Measurements from ENCODE around the gene GALR3.

DNA sequence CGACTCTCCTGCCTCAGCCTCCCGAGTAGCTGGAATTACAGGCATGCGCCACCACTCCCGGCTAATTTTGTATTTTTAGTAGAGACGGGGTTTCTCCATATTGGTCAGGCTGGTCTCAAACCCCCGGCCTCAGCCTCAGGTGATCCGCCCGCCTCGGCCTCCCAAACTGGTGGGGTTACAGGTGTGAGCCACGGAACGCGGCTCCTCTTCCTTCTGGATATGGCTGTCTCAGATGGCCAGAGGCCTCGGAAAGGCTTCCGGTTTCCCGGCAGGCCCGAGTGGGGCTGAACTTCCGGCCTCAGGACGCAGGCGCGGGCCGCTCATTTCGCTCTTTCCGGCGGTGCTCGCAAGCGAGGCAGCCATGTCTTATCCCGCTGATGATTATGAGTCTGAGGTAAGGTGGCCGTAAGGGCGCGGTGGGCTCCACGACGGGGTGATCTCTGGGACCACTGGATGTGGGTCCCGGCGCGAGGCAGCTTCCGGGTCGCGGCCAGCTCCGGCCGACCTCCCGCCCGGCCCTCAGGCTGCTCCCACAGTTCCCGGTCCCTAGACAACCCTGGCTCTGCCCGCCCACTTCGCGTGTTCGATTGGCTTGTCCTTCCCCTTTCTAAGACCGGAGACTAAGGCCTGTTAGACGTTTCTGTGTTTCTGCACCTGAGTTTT lies 26.0 kb downstream of the GALR3 start, which contains the start of gene EIF3L:
- no peak for TF ChIP-seq CTCF (IDR thresholded peaks at IDR 0.05)
- TF ChIP-seq, protein P1, sequence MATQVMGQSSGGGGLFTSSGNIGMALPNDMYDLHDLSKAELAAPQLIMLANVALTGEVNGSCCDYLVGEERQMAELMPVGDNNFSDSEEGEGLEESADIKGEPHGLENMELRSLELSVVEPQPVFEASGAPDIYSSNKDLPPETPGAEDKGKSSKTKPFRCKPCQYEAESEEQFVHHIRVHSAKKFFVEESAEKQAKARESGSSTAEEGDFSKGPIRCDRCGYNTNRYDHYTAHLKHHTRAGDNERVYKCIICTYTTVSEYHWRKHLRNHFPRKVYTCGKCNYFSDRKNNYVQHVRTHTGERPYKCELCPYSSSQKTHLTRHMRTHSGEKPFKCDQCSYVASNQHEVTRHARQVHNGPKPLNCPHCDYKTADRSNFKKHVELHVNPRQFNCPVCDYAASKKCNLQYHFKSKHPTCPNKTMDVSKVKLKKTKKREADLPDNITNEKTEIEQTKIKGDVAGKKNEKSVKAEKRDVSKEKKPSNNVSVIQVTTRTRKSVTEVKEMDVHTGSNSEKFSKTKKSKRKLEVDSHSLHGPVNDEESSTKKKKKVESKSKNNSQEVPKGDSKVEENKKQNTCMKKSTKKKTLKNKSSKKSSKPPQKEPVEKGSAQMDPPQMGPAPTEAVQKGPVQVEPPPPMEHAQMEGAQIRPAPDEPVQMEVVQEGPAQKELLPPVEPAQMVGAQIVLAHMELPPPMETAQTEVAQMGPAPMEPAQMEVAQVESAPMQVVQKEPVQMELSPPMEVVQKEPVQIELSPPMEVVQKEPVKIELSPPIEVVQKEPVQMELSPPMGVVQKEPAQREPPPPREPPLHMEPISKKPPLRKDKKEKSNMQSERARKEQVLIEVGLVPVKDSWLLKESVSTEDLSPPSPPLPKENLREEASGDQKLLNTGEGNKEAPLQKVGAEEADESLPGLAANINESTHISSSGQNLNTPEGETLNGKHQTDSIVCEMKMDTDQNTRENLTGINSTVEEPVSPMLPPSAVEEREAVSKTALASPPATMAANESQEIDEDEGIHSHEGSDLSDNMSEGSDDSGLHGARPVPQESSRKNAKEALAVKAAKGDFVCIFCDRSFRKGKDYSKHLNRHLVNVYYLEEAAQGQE (IDR thresholded peaks at IDR 0.05; ENCODE audit: insufficient read depth in 1 of 2, low read depth in 2 of 2, low read length in 1 of 2) = no peak

Data from Panc1 (cell line).